ENCODE results near the gene PBX1. TPM values are rescaled to one million over a fixed set of nuclear protein-coding genes. Genes with fewer than 3 reads are reported as not detected.

PBX1 gene
- 21.0 to 32.8 TPM (median 29.1 TPM) in 5 replicates for total RNA-seq (2022; extraction: Qiagen RNA extraction; ENCODE audit: low read depth)

DNA sequence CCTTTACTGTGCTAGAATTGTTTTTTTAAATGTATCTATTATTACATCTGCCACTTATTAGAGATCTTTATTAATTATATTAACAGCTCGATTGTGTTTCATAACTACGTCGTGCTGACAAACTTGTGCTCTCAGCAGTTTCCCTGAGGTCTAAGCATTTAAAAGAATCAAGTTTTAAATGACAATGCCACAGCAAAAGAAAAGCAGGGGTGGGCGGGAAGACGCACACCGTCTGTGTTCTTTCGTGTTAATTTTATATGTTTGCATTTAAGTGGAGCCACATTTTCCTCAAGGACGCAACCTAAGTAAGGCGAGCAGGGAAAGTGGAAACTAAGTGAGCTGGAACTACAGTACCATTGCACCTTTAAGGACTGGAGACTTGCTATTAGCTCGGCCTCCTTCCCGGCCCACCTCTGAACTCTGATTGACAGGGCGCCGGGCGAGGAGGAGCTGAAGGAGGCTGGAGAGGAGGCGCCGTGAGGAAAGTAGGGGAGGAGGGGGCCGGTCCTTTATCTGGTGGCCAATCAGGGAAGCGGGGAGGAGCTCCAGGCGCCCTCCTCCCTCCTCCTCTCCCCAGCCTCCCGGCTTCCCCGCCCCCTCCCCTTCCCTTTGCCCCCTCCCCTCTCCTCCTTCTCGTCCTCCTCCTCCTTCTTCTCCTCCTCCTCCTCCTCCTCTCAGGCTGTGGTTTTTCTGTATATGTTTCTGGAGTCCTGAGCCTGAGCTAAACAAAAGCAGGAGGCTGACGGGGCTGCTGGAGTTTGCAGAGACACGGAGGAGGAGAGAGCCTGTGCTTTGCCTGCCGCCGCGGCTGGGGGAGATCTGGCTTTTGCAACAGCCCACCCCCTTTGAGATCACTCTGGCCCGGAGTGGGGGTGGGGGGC is at the start of gene PBX1:
Gene PBX1 (plus strand): TSS at position 724 of the 881 bp plus-strand sequence.

All from A549 treated with DMSO at 1 μM for 4 hours (cell line).